Renal cortical epithelial cell (primary cell): Measurements from ENCODE around the gene P2RX3. TPM values are rescaled to one million over a fixed set of nuclear protein-coding genes. Genes with fewer than 3 reads are reported as not detected.
"Not testable (repeated sequence)": the region's sequence is repeated elsewhere in the genome, so short reads cannot be mapped to it uniquely, and the experiment has no call there.

ENCODE experiments used
- DNase-seq: peaks from one replicate; pipeline ENCODE4 v3.0.0-alpha.2; 2011; ENCODE audit warnings: low read depth
- total RNA-seq: library from RNA; depleted of rRNA; stranded (reverse); fragments of >200 nt; gene quantifications from 2 replicates; pipeline ENCODE4 v1.2.3, GENCODE V29; 2014

Gene P2RX3
- total RNA-seq, 1 donor from 2014 or later: not detected

DNA sequence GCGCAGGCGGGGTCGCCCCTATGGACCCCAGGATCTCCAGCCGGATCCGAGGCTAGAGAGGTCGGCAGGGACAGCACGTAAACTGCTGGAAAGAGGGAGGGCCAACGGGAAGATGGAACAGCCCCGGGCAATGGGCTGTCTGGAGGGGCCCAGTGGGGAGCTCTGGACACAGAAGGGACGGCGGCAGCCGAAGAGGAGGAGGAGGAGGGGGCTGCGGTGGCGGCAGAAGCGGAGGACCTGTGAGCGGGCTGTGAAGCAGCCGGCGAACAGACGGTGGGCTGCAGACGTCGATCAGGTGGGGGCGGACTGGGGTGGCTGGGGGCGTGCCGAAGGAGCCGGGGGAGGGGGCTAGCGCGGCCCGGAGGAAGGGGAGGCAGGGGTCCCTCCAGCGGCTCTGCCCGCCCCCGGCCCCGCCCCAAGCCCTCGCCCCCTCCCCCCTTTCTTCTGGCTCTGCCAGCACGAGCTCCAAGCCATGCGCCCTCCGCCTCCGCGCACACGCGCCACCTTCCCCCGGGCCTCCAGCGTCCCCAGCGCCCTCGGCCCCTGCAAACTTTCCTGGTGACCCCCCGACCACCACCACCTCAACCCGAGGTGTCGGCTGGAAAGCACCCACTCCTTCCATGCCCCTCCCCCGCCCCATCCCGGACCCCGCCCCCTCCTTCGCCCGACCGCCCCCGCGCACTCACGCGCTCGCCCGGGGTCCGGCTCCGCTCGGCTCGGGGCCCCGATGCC is 13.8 kb upstream of the P2RX3 start:
- no peak for DNase-seq

DNA sequence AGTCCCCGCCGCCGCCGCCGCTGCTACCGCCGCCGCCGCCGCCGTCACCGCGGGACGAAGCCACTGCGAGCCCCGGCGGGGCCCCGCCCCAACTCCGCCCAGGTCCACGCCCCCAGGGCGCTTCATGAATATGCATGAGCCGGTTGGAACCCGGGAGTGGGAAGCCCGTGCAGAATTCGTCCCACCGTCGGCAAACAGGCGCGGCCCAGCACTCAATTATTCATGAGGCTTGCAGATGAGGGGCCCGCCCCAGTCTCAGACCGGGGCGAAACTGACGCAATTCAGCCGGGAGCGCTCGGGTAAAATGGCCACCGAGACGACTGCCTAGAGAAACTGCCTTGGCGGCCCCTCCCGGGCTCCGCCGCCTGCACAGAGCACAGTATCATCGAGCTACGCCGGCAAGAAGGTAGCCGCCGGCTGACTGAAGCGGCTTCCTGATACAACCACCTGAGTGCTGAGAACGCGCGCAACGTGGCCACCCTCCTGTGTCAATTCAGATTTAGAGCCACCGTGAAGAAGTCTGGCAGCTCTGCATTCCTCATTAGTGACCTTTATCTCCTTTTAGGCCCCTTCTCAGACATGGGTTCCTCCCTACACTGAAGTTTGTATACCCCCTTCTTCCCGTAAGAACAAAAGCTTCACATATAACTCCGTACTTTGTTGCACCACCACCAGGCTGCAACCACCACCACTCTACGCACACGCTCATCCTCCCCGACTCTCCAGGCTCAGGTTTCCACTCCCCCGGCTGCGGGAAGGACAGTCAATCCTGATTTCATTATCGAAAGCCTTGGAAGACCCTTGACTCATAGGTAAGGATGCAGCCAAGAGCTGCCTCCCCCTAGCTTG is 13.0 kb upstream of the P2RX3 start, which contains the start of gene TNKS1BP1:
Gene TNKS1BP1 (minus strand): TSS at position 67 of the 849 bp plus-strand sequence. CDS start 3,067 bp downstream, outside the sequence.
- DNase-seq: peak; percentile 87

DNA sequence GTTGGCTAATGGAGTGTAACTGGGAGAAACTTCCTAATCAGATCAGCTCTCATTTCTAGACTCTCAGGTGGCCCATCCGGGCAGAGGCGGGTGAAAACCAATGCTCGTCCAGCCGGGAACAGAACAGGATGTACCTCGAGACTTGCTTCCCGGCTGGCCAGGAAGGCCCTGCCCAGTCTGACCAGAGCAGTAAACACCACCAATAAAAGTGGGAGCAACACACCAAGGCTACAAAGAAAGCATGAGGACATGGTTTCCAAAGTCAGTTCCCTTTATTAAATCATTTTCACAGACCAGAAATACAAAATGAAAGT is 12.5 kb upstream of the P2RX3 start:
- DNase-seq: peak; percentile 92

DNA sequence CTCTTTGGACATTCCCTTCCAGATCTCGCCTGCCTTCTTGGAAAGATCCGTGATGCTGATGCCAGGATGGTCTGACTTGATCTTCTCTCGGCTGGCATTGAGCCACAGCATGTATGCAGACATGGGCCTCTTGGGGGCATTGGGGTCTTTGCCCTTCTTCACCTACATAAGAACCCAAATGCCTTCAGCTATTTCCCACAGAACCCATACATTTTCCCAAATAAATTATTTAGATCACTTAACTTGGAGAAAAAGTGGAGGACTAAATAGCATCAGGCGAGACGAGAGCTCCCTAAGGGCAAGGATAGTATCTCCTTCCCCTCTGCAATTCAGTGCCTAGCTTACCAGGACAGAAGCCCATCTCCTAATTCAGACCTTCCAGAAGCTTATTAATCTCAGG is 10.4 kb upstream of the P2RX3 start:
- no peak for DNase-seq

DNA sequence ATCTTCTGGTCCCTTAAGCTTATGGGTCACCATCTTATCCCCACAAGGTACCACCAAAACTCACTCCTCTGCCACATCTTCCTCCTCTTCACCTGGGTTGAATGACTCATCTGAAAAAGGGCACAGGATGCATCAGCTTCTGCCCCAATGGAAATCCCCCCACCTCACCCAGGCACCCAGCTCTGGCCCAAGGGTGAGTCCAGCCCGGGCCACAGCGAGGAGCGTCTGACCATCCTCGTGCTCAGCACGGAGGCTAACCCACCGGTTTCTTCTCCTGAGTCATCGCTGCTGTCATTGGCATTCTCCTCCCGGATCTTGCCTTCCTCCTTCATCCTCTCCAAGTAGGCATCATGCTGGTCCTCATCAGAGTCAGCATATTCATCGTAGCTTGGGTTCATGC is 8.1 kb upstream of the P2RX3 start:
- DNase-seq: no peak

DNA sequence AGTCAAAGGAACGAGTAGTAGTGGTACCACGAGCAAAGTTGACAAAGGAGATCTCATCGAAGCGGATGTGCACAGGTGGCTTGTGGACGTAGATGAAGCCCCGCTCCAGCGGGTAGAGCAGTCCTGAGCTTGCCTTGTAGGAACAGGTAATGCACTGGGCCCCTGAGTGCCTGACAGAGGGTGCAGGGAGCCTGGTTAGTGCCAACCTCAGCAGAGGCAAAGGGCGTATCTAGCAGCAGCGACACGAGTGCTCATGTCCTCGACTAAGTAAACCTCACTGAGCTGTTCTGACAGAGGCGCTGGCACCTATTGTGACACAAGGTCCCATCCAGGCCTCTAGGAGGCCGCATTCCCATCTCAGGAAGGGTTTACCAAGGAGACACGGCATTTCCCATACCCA is 6.4 kb upstream of the P2RX3 start:
- DNase-seq: no peak

DNA sequence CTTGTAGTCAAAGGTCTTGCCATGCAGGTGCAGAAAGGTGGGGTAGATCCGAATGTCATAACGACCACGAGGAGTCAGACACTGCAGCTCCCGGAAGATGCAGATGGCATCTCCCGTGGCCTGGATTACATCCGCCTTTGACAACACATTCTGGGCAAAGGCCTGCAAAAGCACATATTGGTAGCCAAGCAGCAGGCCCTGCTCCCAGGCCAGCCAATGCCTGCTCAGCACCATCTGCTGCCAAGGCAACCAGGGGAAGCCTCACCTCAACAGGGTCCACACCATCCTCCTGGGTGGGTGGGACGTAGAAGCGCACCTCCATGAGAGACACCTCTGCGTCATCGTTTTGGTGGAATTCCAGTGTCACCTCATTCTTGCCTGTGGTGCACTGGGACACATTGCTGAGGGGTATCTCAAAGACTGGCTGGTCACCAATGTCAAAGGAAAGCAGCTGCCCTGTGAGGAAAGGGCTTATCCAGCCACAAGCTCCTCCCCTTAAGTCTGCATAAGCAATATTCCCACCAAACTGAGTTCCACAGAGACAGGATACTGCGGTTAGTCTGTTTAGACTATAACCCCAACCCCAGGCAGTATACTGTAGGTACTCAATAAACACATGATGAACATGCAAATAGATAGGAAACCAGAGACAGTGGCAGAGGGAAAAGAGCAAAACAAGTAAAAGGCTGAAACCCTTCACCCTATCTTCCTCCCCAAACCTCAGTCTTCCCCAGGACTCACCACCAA is 5.3 kb upstream of the P2RX3 start:
- DNase-seq: no peak

DNA sequence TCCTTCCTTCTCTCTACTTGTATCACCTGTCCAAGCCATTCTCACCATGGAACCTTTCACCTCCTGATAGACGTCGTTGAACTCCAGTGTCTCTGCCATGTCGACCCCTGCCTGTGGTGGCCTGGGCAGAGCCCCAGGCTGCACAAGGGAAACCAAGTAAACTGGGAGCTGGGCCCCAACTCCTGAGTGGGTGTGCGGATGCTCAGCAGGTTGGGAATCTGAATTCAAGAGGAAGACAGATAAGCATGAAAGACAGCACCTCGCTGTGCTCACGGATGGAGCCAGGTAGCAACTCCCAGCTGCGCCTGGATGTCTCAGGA is 3.2 kb upstream of the P2RX3 start:
- DNase-seq: no peak

DNA sequence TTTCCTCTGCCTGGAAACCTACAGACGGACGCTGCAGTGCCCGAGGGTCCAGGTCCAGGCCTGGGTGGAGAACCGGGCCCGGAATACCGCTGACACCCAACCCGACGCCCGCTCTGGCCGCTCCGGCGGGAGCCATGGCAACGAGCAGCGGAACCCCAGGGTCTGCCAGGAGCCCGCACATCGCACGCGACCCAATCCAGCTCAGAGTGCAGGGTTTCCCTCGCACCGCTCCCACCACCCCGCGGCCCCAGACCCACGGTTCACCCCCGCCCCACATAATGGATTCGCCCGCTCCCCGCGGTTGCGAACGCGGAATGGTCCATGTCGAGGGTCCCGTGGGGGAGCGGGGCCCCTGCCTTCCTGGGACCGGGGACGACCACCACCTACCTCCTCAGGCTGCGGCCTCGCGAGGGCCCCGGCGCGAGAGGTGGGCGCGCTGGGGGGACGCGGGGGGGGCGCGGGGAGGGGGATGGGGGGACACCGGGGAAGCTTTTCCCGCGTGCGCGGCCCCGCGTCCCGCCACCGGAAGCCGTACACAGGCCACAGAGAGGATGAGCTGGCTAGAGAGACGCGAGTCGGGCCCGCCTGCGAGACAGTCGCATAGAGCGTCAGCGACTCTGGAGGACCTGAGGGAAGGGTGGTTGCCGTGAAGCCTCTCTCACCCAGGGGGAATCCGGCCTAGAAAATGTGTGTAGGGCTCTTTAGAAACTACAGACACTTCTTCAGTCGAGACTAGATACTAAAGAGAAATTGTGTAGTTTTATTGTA is 2.6 kb upstream of the P2RX3 start, which contains the start of gene SSRP1:
Gene SSRP1 (minus strand): TSS at position 550 of the 768 bp plus-strand sequence. CDS start 771 bp downstream, outside the sequence.
- DNase-seq: peak; percentile 71

DNA sequence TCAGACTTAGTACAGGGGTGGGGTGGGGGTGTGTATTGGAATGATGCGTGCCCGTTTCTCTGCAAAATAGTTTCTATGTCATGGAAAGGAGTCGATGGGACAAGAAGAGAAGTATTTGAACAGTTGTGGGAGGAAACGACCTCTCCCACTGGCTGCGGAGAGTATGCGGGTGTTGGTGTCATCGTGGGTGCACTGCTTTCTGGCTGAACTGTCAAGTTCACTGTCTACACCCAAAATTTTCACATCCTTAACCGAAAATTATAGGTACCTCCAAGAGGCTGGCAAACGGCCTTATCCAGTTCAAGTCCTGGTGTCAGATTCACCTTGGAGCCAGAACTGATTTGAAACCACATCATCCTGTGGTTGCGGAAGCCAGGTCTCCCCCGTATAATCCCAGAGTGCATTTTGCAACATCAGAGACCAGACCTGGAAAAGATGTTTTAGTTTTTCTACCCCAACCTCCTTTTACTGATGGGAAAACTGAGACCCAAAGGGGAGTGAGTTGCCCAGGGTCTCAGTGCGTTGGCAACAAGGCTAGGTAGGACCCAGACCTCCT is 2.0 kb upstream of the P2RX3 start:
- no peak for DNase-seq

DNA sequence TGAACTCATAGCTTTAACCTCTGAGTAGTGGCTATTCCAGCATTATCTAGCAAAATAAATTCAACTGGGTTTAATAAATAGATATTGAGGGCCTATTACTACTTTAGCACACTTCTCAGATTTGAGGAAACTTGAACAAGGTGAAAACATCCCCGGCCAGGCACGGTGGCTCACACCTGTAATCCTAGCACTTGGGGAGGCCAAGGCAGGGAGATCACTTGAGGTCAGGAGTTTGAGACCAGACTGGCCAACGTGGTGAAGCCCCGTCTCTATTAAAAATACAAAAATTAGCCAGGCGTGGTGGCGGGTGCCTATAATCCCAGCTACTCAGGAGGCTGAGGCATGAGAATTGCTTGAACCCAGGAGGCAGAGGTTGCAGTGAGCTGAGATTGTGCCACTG is 1.3 kb upstream of the P2RX3 start:
- not testable (repeated sequence) for DNase-seq

DNA sequence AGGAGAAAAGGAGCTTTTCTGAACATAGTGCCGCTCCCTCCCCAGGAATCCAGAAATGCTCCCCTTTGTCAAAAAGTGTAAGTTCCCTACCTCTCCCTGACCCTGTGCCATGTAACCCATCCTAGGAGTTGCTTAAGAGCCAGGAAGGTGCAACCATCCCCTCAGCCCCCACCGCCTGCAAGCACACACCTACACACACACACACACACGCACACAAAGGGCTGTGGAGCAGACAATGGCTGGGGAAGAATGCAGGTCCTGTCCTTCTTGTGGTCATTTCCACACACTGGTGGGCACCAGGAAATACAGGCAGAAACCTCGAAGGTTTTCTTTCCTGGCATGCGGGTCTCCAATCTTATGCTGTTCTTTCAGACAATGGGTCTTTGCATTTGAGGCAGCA is 1.2 kb downstream of the P2RX3 start:
- peak; percentile 30 for DNase-seq

DNA sequence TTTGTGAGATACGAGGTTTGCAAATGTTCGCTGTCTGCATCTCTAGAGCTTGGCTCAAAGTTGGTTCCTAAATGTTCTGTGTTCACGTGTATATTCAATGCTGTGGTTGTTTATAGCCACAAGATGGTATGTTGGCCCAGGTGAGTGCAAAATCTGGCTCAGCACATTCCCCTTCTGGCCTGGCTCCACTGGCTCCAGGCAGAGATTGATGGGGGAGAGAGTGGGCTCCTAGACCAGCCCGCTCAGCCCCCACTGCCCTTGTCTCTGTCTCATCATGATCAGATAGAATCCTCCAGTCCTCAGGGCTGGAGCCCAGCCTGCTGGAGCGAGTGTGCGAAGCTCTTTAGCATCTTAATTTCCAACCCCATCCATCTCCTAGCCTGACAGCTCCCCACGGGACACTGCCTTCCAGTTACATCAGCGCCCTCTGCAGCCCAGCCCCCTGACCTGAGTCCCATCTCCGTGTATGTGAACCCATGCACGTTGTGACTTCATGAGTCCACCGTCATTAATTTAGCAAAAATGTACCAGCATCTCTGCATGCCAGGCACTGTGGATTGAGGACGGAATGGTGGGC is 2.0 kb downstream of the P2RX3 start:
- DNase-seq: peak; percentile 34

DNA sequence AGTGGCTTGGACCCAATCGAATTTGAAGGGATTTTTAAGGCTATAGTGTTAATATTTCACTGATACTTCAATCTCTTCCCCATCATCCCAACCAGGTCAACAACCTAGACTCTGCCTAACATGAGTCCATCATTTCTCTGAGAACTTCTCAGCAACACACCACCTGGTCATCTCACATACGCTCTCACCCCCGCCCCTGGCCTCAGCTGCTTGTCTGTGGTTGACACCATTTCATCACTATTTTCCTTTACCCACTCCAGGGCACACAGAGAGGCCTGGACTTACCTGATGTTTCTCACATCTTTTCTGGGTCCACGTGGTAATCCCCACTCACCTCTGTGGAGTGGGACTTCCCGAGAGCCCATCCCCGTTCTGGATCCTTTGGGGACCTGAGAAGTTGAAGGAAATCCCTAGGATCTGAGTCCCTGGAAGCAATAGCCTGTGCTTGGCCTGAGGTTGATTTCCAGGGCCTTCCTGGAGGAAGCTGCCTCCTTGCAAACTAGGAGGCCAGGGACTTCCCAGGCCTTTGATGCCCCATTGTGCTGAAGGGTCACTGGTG is 3.2 kb downstream of the P2RX3 start:
- no peak for DNase-seq

DNA sequence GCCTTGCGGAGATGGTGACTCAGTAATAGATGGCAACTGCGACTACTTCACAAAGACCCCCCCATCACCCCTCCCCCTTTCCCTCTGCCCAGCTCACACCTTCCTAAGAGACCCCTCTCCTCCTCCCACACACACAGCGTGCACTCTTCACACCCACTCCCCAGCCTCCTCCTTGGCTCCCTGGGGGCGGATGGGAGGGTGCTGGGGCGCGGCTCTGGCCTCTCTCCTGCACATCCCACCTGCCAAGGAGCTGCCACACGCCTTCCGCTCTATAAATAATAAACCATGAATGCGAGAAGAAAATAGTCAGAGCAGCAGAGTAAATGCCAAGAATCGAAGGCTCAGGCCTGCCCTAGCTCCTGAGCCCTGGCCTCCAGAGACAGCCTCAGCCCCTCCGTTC is 4.5 kb downstream of the P2RX3 start:
- no peak for DNase-seq

DNA sequence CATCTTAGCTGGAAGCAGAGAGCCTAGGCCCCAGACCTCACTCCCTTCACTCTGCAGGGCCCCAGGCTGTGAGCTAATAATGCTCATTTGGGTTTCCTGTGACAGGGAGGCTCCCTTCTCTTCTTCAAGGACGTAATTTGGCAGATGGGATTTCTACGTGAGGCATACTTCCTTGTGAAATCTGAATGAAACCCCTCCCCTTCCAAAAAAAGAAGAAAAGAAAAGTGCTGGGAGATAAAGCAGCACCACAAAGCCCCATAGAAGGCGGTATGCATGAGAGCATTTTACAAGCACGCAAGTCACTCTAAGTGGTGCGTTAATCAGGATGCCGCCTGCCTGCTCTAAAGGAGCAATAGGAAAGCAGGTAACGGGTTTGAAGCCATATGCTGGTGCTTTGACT is 5.7 kb downstream of the P2RX3 start:
- DNase-seq: no peak

DNA sequence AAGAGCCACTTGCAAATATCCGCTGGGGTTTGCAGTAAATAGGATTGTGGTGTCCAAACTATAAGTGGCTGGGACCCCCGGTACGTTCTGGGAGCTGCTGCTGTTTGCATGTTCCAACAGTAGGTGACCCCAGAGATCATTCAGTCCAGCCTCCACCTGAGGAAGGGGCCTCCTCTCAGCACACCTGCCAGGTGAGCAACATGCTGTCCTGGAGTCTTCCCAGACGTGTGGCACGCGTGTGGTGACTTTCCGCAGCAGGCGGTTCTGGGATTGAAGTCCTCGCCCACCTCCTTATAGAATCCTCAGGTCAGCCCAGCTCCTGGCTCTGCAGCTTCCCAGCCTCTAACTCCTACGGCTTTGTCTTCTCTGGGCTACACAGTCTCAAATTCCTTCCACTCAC is 6.7 kb downstream of the P2RX3 start:
- no peak for DNase-seq

DNA sequence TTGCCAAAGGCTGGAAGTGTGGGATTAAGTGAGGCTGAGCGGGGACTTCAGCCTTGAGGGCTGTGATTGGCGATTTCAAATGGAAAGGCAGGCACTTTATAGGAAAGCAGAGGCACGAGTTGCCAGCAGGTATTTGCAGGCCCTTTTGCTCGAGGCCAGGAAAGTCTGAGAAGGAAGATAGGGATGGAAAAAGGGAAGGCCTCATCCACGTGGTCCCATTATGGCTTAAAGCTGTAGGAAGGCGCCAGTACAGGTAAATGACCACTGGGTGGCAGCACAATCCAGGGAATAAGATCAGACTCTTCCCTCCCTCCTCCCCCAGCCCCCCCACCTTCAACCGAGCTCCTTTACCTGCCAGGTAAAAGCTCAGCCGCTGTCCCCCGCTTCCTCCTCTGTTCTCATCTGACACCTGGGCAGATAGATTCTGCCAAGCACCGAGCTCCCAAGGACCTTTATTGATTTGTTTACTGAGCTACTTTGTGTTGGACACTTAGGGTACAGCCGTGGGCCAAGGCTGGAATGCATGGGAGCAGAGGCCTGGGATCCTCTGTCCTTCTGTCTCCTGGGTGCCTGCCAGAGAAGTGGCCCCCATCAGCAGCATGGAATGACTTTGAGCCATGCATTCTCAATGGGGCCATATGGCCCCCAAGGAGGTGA is 7.5 kb downstream of the P2RX3 start:
- peak; percentile 44 for DNase-seq

DNA sequence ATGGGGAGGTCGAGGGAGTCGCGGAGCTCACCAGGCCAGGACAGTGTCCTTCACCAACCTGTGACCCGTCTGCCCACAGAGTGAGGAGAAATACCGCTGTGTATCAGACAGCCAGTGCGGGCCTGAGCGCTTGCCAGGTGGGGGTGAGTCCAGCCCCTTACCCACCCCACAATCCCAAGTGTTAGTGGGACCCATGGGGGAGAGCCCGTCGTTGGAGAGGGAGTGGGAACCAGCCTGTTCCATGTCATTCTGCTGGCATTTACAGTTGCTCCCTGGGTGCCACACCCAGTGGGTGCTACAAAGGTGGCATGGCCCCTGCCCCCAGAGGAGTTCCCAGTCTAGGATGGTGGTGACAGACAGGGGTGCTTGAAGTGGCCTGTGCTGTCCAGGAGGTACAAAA is 9.2 kb downstream of the P2RX3 start:
- DNase-seq: no peak

DNA sequence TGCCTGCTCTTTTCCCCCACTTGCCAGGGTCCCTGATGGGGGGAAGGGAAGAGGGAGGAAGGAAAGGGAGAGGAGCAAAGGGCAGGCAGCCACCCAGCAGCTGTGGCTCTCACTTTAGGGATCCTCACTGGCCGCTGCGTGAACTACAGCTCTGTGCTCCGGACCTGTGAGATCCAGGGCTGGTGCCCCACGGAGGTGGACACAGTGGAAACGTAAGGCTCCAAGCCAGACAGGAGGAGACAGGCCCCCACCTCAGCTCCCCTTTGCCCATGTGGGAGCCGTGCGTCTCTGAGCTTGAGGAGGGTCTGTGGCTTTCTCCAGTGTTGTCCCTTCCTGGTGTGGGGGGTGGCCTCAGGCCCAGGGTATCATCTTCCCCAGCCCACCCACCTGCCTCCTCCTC is 9.9 kb downstream of the P2RX3 start:
- DNase-seq: no peak
